GM13976 (cell line): ENCODE results near the gene ARFIP1.
"Not testable (repeated sequence)": the region's sequence is repeated elsewhere in the genome, so short reads cannot be mapped to it uniquely, and the experiment has no call there.

Experiments
- DNase-seq: peaks from one replicate; pipeline ENCODE4 v3.0.0; 2012; ENCODE audit warnings: low spot score
- CTCF ChIP-seq: IDR thresholded peaks from 2 replicates; pipeline ENCODE4 v1.5.1; 2012; ENCODE audit warnings: borderline replicate concordance, mild to moderate bottlenecking; ENCODE audit not compliant: insufficient read depth; ENCODE audit errors: extremely low read depth, missing control alignments, control extremely low read depth
- in situ Hi-C: fragments of 300-500 bp; cut with MboI; formaldehyde crosslinking; loops from one replicate; pipeline ENCODE4 v1.12.0; 2022; ENCODE audit warnings: low sequenced_read_pairs, mixed read lengths, inconsistent platforms; ENCODE audit not compliant: unreplicated experiment

Gene ARFIP1

GRCh38 chr4:152862608-152863007, 82.9 kb downstream of the ARFIP1 start:
- no peak for DNase-seq
- no peak for TF ChIP-seq CTCF
- in situ Hi-C loops: no loop called here

GRCh38 chr4:152864361-152864760, 84.6 kb downstream of the ARFIP1 start:
- in situ Hi-C loops: no loop called here
- TF ChIP-seq CTCF: no peak
- no peak for DNase-seq

- in situ Hi-C loops, DNase-seq: not testable (repeated sequence)
Observed at GRCh38 chr4:152866432-152866993, 86.8 kb downstream of the ARFIP1 start.

GRCh38 chr4:152870606-152871005, 90.9 kb downstream of the ARFIP1 start:
- TF ChIP-seq CTCF: no peak
- DNase-seq: no peak
- in situ Hi-C loops: no loop called here

- no peak for TF ChIP-seq CTCF
- DNase-seq: no peak
- in situ Hi-C loops: no loop called here
Observed at GRCh38 chr4:152875261-152875660, 95.5 kb downstream of the ARFIP1 start.

DNA sequence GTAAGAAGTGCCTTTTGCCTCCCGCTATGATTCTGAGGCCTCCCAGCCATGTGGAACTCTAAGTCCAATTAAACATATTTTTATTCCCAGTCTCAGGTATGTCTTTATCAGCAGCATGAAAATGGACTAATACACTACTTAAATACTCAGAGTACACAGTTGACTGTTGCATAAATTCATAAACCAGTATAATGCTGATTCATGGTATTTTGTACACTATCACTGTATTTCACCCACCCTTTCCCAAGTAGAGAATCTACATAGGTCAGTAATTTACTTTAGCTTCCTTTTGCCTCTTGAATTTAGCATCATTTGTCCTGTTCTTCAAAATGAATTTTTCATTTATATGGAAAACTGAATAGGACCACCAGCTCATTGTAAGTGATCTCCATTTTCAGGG, 98.1 kb downstream of the ARFIP1 start:
- TF ChIP-seq CTCF: no peak
- no peak for DNase-seq
- in situ Hi-C loops: no loop called here

DNA sequence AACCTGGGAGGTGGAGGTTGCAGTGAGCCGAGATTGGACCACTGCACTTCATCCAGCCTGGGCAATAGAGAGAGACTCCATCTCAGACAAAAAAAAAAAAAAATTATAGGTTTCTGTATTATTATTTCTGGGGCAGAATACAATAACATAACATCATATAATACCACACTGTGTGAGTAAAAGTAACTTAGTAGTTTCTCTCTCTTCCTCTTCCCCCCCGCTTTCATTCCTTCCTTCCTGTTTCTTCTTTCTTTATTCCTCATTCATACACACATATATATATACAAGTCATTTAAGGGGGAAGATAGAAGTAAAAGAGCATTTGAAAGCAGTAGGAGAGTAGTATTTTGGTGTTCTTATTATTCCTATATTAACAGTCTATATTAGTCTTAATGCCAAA, 100.5 kb downstream of the ARFIP1 start:
- no peak for DNase-seq
- TF ChIP-seq CTCF: no peak
- in situ Hi-C loops: no loop called here

GRCh38 chr4:152881974-152882373, 102.2 kb downstream of the ARFIP1 start:
- in situ Hi-C loops: no loop called here
- no peak for TF ChIP-seq CTCF
- DNase-seq: no peak
